H9 (cell line): ENCODE results near the gene RCAN2. TPM values are rescaled to one million over a fixed set of nuclear protein-coding genes. Genes with fewer than 3 reads are reported as not detected.

Experiments
- DNase-seq: peaks from one replicate; pipeline ENCODE4 v3.0.0-alpha.2; 2017
- H2AFZ ChIP-seq: one replicate; pipeline ENCODE4 v1.6.1; 2013; ENCODE audit warnings: mild to moderate bottlenecking, low read length, control low read depth, moderate library complexity
- H2AK5ac ChIP-seq: 2 replicates; pipeline ENCODE4 v1.6.1; 2013; ENCODE audit warnings: low read length, control low read depth, mixed read lengths; ENCODE audit not compliant: insufficient read length
- H2BK120ac ChIP-seq: one replicate; pipeline ENCODE4 v1.6.1; 2013; ENCODE audit warnings: low read depth, mild to moderate bottlenecking, low read length, control low read depth, inconsistent platforms; ENCODE audit not compliant: poor library complexity, severe bottlenecking
- H2BK12ac ChIP-seq: 2 replicates; pipeline ENCODE4 v1.6.1; 2013; ENCODE audit warnings: low read length, control low read depth, mixed read lengths, low read depth; ENCODE audit not compliant: insufficient read length
- H2BK15ac ChIP-seq: 2 replicates; pipeline ENCODE4 v1.6.1; 2013; ENCODE audit warnings: low read depth, low read length, control low read depth
- H2BK20ac ChIP-seq: one replicate; pipeline ENCODE4 v1.6.1; 2013; ENCODE audit warnings: low read depth, mild to moderate bottlenecking, low read length, control low read depth, inconsistent platforms; ENCODE audit not compliant: poor library complexity, severe bottlenecking
- H2BK5ac ChIP-seq: 2 replicates; pipeline ENCODE4 v1.6.1; 2013; ENCODE audit warnings: low read length, control low read depth, mixed read lengths; ENCODE audit not compliant: insufficient read length
- H3K14ac ChIP-seq: 2 replicates; pipeline ENCODE4 v1.6.1; 2013; ENCODE audit warnings: low read length, control low read depth; ENCODE audit not compliant: insufficient read depth
- H3K18ac ChIP-seq: 2 replicates; pipeline ENCODE4 v1.6.1; 2013; ENCODE audit warnings: low read depth, mild to moderate bottlenecking, mixed read lengths, low read length, control low read depth; ENCODE audit not compliant: insufficient read length
- H3K23ac ChIP-seq: 2 replicates; pipeline ENCODE4 v1.6.1; 2013; ENCODE audit warnings: low read length, control low read depth, mixed read lengths, low read depth; ENCODE audit not compliant: insufficient read length
- H3K23me2 ChIP-seq: 2 replicates; pipeline ENCODE4 v1.6.1; 2013; ENCODE audit warnings: low read depth, mild to moderate bottlenecking, mixed read lengths, low read length, control low read depth; ENCODE audit not compliant: insufficient read length, poor library complexity, severe bottlenecking
- H3K27ac ChIP-seq: 2 replicates; pipeline ENCODE4 v1.5.1; 2013; ENCODE audit warnings: low read length, control low read depth, mixed read lengths, low read depth; ENCODE audit not compliant: insufficient read length
- H3K27me3 ChIP-seq: 2 replicates; pipeline ENCODE4 v1.6.1; 2013; ENCODE audit warnings: low read length, control low read depth, inconsistent platforms; ENCODE audit not compliant: insufficient read depth
- H3K4ac ChIP-seq: 2 replicates; pipeline ENCODE4 v1.6.1; 2013; ENCODE audit warnings: low read depth, mild to moderate bottlenecking, control low read depth, inconsistent platforms, low read length, moderate library complexity
- H3K4me1 ChIP-seq: 2 replicates; pipeline ENCODE4 v1.6.1; 2013; ENCODE audit warnings: low read length, control low read depth, inconsistent platforms; ENCODE audit not compliant: insufficient read depth
- H3K4me2 ChIP-seq: 2 replicates; pipeline ENCODE4 v1.6.1; 2013; ENCODE audit warnings: low read length, control low read depth, mixed read lengths; ENCODE audit not compliant: insufficient read length, insufficient read depth
- H3K56ac ChIP-seq: 2 replicates; pipeline ENCODE4 v1.6.1; 2013; ENCODE audit warnings: low read depth, mild to moderate bottlenecking, mixed read lengths, low read length, control low read depth; ENCODE audit not compliant: insufficient read length
- H3K79me1 ChIP-seq: 2 replicates; pipeline ENCODE4 v1.6.1; 2013; ENCODE audit warnings: low read depth, mild to moderate bottlenecking, moderate library complexity, low read length, control low read depth, inconsistent platforms; ENCODE audit not compliant: insufficient read depth, poor library complexity, severe bottlenecking
- H3K79me2 ChIP-seq: 2 replicates; pipeline ENCODE4 v1.6.1; 2013; ENCODE audit warnings: low read length, control low read depth, inconsistent platforms; ENCODE audit not compliant: insufficient read depth
- H3K9ac ChIP-seq: 2 replicates; pipeline ENCODE4 v1.6.1; 2013; ENCODE audit warnings: low read length, control low read depth, mixed read lengths; ENCODE audit not compliant: insufficient read length; ENCODE audit errors: extremely low read depth
- H3K9me3 ChIP-seq: one replicate; pipeline ENCODE4 v1.6.1; 2013; ENCODE audit warnings: low read depth, low read length, inconsistent platforms; ENCODE audit not compliant: control insufficient read depth
- H3T11ph ChIP-seq: one replicate; pipeline ENCODE4 v1.6.1; 2013; ENCODE audit warnings: mild to moderate bottlenecking, low read length, control low read depth, inconsistent platforms
- H4K20me1 ChIP-seq: one replicate; pipeline ENCODE4 v1.6.1; 2013; ENCODE audit not compliant: control insufficient read depth, insufficient read length, insufficient read depth
- H4K5ac ChIP-seq: 2 replicates; pipeline ENCODE4 v1.6.1; 2013; ENCODE audit warnings: low read depth, mild to moderate bottlenecking, mixed read lengths, low read length, control low read depth; ENCODE audit not compliant: insufficient read length
- H4K8ac ChIP-seq: replicated peaks from 2 replicates; pipeline ENCODE4 v1.6.1; 2013; ENCODE audit warnings: low read length, control low read depth, mixed read lengths, low read depth; ENCODE audit not compliant: insufficient read length
- H4K91ac ChIP-seq: 2 replicates; pipeline ENCODE4 v1.6.1; 2013; ENCODE audit warnings: low read depth, mild to moderate bottlenecking, moderate library complexity, mixed read lengths, low read length, control low read depth; ENCODE audit not compliant: insufficient read length
- H3K27ac Mint-ChIP-seq, 3 experiments: 2 replicates in 2 of 3; 3 replicates in 1 of 3; pipeline ENCODE4 v1.8.0; 2020 to 2021; ENCODE audit warnings: mixed read lengths in 3 of 3, mild to moderate bottlenecking in 1 of 3, moderate library complexity in 1 of 3
- H3K27me3 Mint-ChIP-seq: 2 replicates; pipeline ENCODE4 v1.8.0; 2021; ENCODE audit warnings: low read depth, mild to moderate bottlenecking, moderate library complexity, mixed read lengths
- H3K36me3 Mint-ChIP-seq, 3 experiments: 2 replicates in 2 of 3; 3 replicates in 1 of 3; pipeline ENCODE4 v1.8.0; 2020 to 2021; ENCODE audit warnings: low read depth in 3 of 3, mixed read lengths in 3 of 3; ENCODE audit not compliant: insufficient read depth in 1 of 3
- H3K4me1 Mint-ChIP-seq, 2 experiments: 2 replicates each; pipeline ENCODE4 v1.8.0; 2020; ENCODE audit warnings: mixed read lengths in 2 of 2
- H3K4me3 Mint-ChIP-seq, 2 experiments: 2 replicates in 1 of 2; 3 replicates in 1 of 2; pipeline ENCODE4 v1.8.0; 2020 to 2021; ENCODE audit warnings: mild to moderate bottlenecking in 2 of 2, mixed read lengths in 2 of 2, moderate library complexity in 1 of 2
- H3K9me3 Mint-ChIP-seq, 2 experiments: 2 replicates in 1 of 2; 3 replicates in 1 of 2; pipeline ENCODE4 v1.8.0; 2020; ENCODE audit warnings: mild to moderate bottlenecking in 2 of 2, mixed read lengths in 2 of 2, moderate library complexity in 1 of 2
- WGBS: extraction: QIAGEN DNeasy Blood & Tissue Kit; methylation state at CpG from one replicate; pipeline ENCODE4 v1.1.7; 2013; ENCODE audit warnings: missing lambda C conversion rate, low lambda C conversion rate, mixed read lengths; ENCODE audit not compliant: insufficient read length; ENCODE audit errors: extremely low coverage; 5-methylcytosine and 5-hydroxymethylcytosine counted together
- total RNA-seq: library from RNA; stranded (reverse); gene quantifications from 2 replicates; pipeline ENCODE4 v1.2.1, GENCODE V29; 2021
- TF ChIP-seq, protein P1 (sequence below): fragments of 200-600 bp; sonication (generic); conservative IDR thresholded peaks from 3 replicates; pipeline ENCODE4 v1.8.0; 2021; ENCODE audit warnings: antibody characterized with exemption, mild to moderate bottlenecking

Gene RCAN2
- total RNA-seq, 1 experiment from 2014 or later: 3.0 TPM

DNA sequence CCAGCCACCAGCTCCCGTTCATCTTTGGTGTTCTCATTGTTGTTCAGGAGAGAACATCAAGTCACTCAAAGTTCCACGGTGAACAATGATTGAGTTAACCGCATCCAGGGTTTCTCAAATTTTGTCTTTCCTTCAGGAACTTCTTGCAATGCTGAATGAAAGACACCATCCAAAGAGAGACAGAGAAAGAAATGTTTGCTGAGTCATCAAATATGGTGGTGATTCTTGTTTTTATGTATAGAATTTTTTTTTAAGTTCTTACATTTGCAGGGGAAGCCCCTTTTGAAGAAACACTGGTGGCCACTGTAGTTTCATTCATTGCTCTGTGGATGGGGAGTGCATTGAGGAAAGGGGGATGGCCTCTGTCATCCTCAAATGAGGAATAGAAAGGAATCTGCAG lies 258.1 kb downstream of the RCAN2 start:
- no peak overlapping the region for H2BK120ac ChIP-seq

More for the DNA sequence above, 258.1 kb downstream of the RCAN2 start:
- TF ChIP-seq, protein P1, sequence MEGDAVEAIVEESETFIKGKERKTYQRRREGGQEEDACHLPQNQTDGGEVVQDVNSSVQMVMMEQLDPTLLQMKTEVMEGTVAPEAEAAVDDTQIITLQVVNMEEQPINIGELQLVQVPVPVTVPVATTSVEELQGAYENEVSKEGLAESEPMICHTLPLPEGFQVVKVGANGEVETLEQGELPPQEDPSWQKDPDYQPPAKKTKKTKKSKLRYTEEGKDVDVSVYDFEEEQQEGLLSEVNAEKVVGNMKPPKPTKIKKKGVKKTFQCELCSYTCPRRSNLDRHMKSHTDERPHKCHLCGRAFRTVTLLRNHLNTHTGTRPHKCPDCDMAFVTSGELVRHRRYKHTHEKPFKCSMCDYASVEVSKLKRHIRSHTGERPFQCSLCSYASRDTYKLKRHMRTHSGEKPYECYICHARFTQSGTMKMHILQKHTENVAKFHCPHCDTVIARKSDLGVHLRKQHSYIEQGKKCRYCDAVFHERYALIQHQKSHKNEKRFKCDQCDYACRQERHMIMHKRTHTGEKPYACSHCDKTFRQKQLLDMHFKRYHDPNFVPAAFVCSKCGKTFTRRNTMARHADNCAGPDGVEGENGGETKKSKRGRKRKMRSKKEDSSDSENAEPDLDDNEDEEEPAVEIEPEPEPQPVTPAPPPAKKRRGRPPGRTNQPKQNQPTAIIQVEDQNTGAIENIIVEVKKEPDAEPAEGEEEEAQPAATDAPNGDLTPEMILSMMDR: no peak
- Mint-ChIP-seq H3K36me3 (peaks cover 5 to 14% (median 6%) of the 10 kb centered on the region in 3 experiments), H3K27me3 (peaks cover 5% of the 10 kb centered on the region; the same call in 1 of the 2 replicates), H3K4me1 (no peaks in the 10 kb centered on the region), H3K9me3 (peaks cover 19 to 21% of the 10 kb centered on the region in 2 experiments), H3K27ac (no peak overlapping the region), H3K4me3 (no peak overlapping the region)
- no peak overlapping the region for H3K14ac ChIP-seq
- H2BK15ac ChIP-seq: no peak overlapping the region
- H2AK5ac ChIP-seq: no peak overlapping the region
- H3T11ph ChIP-seq: no peak overlapping the region
- no peak overlapping the region for H2BK12ac ChIP-seq
- no peak overlapping the region for H4K91ac ChIP-seq
- H3K4me2 ChIP-seq: no peak overlapping the region
- H2BK5ac ChIP-seq: no peak overlapping the region
- no peaks in the 10 kb centered on the region for H3K27me3 ChIP-seq
- H4K5ac ChIP-seq: no peak overlapping the region
- no peak overlapping the region for H4K8ac ChIP-seq
- H2BK20ac ChIP-seq: no peak overlapping the region
- no peak overlapping the region for H3K9ac ChIP-seq
- H3K4ac ChIP-seq: no peak overlapping the region
- no peak overlapping the region for H3K18ac ChIP-seq
- no peaks in the 10 kb centered on the region for H3K79me2 ChIP-seq
- H3K4me1 ChIP-seq: no peaks in the 10 kb centered on the region
- H3K27ac ChIP-seq: no peak overlapping the region
- no peaks in the 10 kb centered on the region for H3K9me3 ChIP-seq
- no peak overlapping the region for H3K23ac ChIP-seq
- WGBS: no CpG with 5 or more reads among the region's 3 CpGs
- no peak overlapping the region for H2AFZ ChIP-seq
- no peaks in the 10 kb centered on the region for H4K20me1 ChIP-seq
- H3K79me1 ChIP-seq: no peaks in the 10 kb centered on the region
- no peaks in the 10 kb centered on the region for H3K23me2 ChIP-seq
- H3K56ac ChIP-seq: no peak overlapping the region
- no peak for DNase-seq
